AG09309 (cell line): ENCODE measurements around the gene MRPL38.

Experiments
- DNase-seq: peaks from one replicate; pipeline ENCODE4 v3.0.0-alpha.2; 2010; ENCODE audit warnings: low read depth
- H3K4me3 ChIP-seq: 2 replicates; pipeline ENCODE4 v1.5.1; 2011; ENCODE audit warnings: mild to moderate bottlenecking, low read depth, low read length, moderate library complexity; ENCODE audit not compliant: control insufficient read depth
- CTCF ChIP-seq: IDR thresholded peaks from 2 replicates; pipeline ENCODE4 v1.5.1; 2011; ENCODE audit warnings: mild to moderate bottlenecking, low read depth, low read length, inconsistent platforms; ENCODE audit not compliant: insufficient read depth, control insufficient read depth; ENCODE audit errors: missing control alignments

MRPL38 gene

GRCh38 chr17:75906143-75906884 is 1.6 kb upstream of the MRPL38 start:
- H3K4me3 ChIP-seq: no peak overlapping the region
- no peak for TF ChIP-seq CTCF
- no peak for DNase-seq

GRCh38 chr17:75902406-75902805 is 2.3 kb downstream of the MRPL38 start:
- DNase-seq: no peak
- TF ChIP-seq CTCF: no peak

GRCh38 chr17:75901727-75902126 is 3.0 kb downstream of the MRPL38 start:
- no peak for DNase-seq
- no peak for TF ChIP-seq CTCF
- H3K4me3 ChIP-seq: no peak overlapping the region

More at GRCh38 chr17:75902406-75902805, 2.3 kb downstream of the MRPL38 start:
- no peak overlapping the region for H3K4me3 ChIP-seq

GRCh38 chr17:75900691-75901533 is 3.8 kb downstream of the MRPL38 start:
- H3K4me3 ChIP-seq: no peak overlapping the region
- TF ChIP-seq CTCF: no peak
- no peak for DNase-seq

GRCh38 chr17:75899767-75900468 is 4.8 kb downstream of the MRPL38 start:
- DNase-seq: no peak
- TF ChIP-seq CTCF: no peak
- no peak overlapping the region for H3K4me3 ChIP-seq

- DNase-seq: no peak
- no peak for TF ChIP-seq CTCF
- no peak overlapping the region for H3K4me3 ChIP-seq
These were observed 5.3 kb downstream of the MRPL38 start for GRCh38 chr17:75899353-75899752.
